Measurements from ENCODE around the gene FNTB.
A peak's percentile ranks its signal among the peaks of the same experiment; 100 is the strongest.

Gene FNTB

DNA sequence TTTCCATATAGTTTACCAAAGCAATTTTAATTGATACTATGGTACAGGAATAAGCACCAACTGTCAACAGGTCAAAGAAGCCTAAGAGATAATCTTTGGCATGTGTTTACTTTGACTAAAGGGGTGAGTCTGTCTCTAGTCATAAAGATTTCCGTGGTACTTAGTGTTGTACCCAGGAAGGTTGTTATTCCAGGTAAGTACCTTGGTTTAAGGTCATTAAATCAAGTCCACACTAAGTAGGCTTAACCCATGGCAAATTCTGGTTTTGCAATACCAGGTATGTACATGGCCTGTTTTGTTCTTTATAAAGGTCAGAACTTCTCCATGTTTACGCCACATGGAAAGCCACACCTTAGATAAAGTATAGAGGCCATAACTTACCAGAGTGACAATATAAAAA is 105.7 kb downstream of the FNTB start:
- Mint-ChIP-seq H3K4me3 (no peak overlapping the region), H3K9me3 (no peaks in the 10 kb centered on the region), H3K36me3 (peaks cover 43% of the 10 kb centered on the region), H3K4me1 (peaks cover 75% of the 10 kb centered on the region), H3K27ac (no peak overlapping the region), H3K27me3 (no peaks in the 10 kb centered on the region)

DNA sequence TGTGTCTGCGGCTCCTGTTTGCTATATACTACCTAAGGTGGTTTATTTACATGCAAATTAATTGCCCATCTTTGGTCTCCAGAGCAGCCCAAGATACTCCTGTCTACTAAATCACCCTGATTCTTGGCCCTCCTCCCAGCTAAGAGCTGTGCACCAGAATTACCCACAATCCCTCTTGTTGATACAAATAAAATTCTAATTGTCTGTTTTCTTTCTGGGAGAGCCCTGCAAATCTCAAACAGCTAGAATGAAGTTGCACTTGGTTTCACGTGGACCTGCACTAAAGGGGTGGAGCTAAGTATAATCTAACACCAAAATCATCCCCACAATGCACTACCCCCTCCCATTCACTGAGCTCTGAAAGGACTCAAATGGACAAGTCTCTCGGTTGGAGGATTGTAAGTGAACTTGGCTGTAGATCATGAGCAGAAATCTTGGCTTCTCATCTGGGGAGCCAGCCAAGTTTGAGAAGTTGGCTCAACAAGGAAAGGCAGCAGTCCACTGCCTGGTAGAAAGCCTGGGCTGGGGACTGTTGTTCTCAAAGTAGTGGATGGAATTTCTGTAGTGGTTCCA is 109.0 kb downstream of the FNTB start:
- Mint-ChIP-seq H3K4me3 (peak overlapping the region; percentile 59), H3K4me1 (peaks cover 86% of the 10 kb centered on the region), H3K27me3 (no peaks in the 10 kb centered on the region), H3K27ac (no peak overlapping the region), H3K9me3 (no peaks in the 10 kb centered on the region), H3K36me3 (peaks cover 31% of the 10 kb centered on the region)

DNA sequence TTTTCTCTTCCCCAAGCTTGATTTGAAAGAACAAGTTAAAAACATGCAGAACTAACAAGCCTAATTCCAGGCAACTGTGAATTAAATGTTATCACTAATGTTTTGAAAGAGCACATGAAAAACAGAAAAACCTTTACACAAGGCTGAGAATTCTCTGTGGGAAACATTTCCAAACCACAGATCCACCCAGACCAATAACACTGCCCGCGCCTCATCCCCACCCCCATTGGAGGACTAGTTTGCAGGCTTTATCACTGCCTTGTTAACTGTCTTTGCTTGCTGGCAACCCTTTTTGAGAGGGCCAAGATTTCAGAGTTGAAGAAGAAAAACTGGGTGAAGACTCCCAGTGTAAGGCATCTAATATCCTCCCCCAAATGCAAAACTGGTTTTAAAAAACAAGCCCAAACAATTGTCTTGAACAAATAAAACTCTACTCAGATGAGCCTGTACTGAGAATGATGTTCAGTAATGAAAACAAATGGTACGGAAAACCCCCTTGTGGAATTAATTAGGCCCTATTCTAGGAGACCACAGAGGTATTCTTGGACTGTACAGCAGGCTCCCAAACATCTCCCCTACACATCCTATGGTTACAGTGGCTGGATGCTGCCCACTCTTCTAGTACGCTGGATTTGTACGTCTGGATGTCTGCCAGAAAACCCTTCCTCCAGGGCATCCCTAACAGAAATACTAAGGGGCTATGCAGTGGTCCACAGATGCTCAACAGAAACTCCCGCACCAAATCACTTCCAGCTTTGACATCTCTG is 109.8 kb downstream of the FNTB start:
- H3K27me3 Mint-ChIP-seq, result no peaks in the 10 kb centered on the region

DNA sequence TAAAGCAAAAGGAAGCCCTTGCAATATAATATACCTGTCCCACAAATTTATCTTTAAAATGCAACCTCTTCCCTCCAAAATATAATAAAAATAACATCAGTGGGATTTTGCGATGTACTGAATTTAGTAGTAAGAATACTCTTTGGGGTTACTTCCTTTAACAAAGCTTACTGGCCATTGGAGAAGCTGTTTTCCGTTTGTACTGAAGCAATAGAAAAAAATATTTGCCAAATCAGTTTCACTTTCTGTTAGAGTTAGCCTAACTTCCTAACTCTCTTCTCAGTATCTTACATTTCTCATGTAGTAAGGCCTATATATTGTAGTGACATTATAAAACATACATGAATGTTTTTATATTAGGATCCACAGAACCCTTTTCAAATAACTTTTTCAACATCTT is 111.9 kb downstream of the FNTB start:
- peak overlapping the region; percentile 88 for H3K4me3 Mint-ChIP-seq
- peak overlapping the region; percentile 95 for H3K27ac Mint-ChIP-seq
- H3K27me3 Mint-ChIP-seq, result no peaks in the 10 kb centered on the region
- peaks cover 74% of the 10 kb centered on the region for H3K4me1 Mint-ChIP-seq
- H3K36me3 Mint-ChIP-seq, result peaks cover 26% of the 10 kb centered on the region
- no peaks in the 10 kb centered on the region for H3K9me3 Mint-ChIP-seq

More for the DNA sequence above, 109.8 kb downstream of the FNTB start:
- Mint-ChIP-seq H3K4me3 (peak overlapping the region; percentile 59), H3K27ac (peak overlapping the region; percentile 60), H3K36me3 (peaks cover 27% of the 10 kb centered on the region), H3K9me3 (no peaks in the 10 kb centered on the region), H3K4me1 (peaks cover 85% of the 10 kb centered on the region)

DNA sequence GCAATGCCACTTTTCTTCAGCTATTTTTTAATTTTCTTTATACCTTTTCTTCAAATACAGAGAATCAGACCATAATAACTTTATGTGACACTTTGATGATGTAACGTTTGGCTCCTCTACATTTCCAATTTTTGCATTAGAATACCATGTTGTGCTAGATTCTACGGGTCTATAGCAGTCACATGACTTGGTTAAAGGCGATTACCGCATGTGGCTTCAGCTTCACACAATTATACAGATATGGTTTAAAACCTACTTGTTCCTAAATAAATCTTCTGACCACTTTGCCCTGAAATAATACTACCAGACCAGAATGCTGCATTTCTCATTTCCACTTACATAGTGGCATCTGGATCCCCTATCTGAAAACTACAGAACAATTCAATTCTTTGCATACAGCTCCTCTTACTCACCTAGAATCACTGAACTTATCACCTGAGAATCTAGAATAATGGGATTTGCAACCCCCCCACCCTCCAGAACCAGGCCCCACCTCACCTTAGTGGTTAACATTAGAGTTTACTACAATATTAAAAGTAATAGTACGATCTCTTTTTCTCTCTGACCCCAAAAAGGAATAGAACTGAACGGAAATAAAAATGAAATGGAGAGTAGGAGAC is 114.3 kb downstream of the FNTB start:
- Mint-ChIP-seq H3K4me1 (peaks cover 50% of the 10 kb centered on the region), H3K36me3 (peaks cover 16% of the 10 kb centered on the region), H3K4me3 (peak overlapping the region; percentile 95), H3K27ac (peak overlapping the region; percentile 98), H3K27me3 (no peaks in the 10 kb centered on the region), H3K9me3 (no peaks in the 10 kb centered on the region)

DNA sequence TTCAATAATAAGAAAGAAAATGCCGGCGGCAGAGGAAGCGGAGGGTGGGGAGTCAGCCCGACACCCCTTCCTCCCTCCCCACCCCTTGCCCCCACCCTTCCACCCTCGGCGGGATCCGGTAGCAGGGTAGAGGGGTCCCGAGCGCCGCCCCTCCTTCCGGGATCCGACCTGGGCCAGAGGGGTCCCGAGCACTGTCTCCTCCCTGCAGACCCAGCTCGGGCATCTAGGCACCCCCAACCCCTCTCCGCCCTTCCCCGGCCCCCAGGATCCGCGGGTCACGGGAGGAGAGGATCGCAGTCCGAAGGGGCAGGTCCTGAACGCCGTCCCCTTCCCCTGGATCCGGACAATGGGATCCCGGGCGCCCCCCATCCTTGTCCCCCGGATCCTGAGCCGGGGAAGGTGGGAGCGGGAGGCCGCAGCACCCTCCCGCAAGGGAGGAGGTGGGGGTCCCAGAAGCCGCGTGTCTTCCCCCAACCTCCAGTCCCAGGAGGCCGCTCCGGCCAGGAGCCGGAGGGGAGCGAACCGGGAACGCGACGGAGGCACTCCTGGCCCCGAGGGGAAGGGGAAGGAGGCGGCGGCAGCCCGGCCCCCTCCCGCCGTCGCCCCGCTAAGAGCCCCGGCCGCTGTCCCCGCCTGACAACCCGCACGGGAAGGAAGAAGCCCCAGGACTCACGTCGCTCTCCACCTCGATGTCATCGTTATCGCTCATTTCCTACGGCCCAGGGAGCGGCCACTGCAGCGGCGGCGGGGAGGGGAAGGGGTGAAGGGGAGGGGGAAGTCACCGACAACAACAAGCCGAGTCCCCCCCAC is 115.1 kb downstream of the FNTB start:
- peaks cover 42% of the 10 kb centered on the region for H3K4me1 Mint-ChIP-seq
- peak overlapping the region; percentile 95 for H3K4me3 Mint-ChIP-seq
- peak overlapping the region; percentile 93 for H3K27ac Mint-ChIP-seq
- H3K27me3 Mint-ChIP-seq, result no peaks in the 10 kb centered on the region
- no peaks in the 10 kb centered on the region for H3K9me3 Mint-ChIP-seq
- H3K36me3 Mint-ChIP-seq, result peaks cover 13% of the 10 kb centered on the region

DNA sequence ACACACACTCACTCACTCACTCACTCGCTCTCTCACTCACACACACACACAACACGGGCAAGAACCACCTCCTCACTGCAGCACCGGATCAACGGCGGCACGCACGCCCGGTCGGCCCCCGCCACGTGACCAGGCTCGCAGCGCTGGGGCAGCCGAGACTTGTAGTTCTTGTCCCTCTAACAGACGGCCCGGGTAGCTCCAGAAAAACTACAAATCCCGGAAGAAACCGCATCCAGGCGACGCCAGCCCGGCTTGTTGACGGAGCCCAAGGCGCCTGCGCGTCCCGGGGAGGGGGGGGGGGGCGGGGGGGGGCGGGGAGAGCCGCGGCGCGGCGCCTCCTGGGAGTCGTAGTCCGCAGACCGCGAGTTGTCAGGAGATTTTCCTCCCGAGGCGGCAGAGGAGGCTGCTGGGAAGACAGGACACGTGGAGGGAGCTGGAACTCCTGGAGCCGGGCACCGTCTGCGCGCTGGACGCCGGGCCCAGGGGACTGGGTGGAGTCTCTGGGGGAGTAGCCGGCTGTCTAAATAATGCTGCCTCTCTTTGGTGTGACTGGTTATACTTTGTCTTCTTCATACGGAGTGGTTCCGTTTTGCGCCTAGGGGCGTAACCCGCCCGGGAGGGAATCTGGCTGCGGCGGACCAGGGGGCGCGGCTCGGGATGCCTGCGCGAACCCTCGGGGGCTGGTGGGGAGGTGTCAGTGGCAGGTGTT is 115.9 kb downstream of the FNTB start, which contains the start of gene MAX:
Gene MAX, minus strand, starts transcription at position 77 of the 709 bp plus-strand sequence. CDS start 178 bp downstream, outside the sequence.
- H3K36me3 Mint-ChIP-seq, result peaks cover 9% of the 10 kb centered on the region
- no peaks in the 10 kb centered on the region for H3K27me3 Mint-ChIP-seq

DNA sequence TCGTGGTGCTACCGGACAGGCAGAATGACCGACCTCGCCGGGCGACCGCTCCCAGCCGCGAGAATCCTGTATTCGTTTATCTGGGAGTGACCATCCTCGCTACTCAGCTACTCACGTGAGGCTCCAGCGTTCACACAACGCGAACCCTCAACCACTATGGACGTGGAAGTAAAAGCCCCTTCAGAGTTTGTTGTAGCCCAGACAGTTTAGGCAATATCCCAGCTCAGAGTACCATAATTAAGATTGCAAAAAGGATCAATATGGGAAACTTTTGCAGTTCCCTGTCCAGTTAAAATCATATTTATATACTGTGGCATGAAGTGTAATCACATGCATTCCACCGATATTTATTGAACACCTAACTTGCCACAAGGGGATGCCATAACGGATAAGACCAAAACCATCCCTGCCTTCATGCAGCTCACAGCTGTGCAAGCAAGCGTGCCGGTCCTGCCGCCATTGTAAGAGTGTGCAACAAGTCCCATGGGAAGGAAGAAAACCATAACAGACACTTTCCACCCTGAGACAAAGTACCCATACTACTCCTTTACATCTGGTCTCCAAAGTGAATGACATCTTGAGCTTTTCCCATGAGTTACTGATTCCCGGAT is 116.6 kb downstream of the FNTB start:
- Mint-ChIP-seq H3K36me3 (peaks cover 9% of the 10 kb centered on the region), H3K4me1 (peaks cover 28% of the 10 kb centered on the region), H3K27ac (no peak overlapping the region), H3K27me3 (no peaks in the 10 kb centered on the region), H3K9me3 (no peaks in the 10 kb centered on the region), H3K4me3 (peak overlapping the region; percentile 88)

More for the DNA sequence above, 115.9 kb downstream of the FNTB start, which contains the start of gene MAX:
- Mint-ChIP-seq H3K9me3 (no peaks in the 10 kb centered on the region), H3K4me3 (peak within 1 kb of the TSS; percentile 95), H3K27ac (peak within 1 kb of the TSS; percentile 98), H3K4me1 (peaks cover 34% of the 10 kb centered on the region)

DNA sequence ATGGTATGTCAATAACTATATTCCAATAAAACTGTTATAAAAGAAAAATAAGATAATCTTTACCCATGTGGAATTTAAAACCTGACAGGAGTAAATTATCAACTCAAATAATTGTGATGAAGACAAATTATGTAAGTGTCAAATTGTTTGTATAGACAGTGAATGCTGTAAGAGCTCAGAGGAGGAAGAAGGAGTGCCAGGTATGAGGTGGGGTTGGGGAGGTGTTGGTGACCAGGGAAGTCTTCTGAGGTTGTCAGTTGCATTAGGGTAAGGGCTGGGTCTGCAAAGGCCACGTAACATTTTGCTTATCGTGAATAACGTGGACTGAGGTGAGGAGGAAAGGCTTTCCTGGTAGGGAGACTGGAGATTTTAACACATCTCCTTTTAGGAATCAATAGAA is 118.1 kb downstream of the FNTB start:
- peaks cover 8% of the 10 kb centered on the region for H3K36me3 Mint-ChIP-seq
- no peaks in the 10 kb centered on the region for H3K9me3 Mint-ChIP-seq
- H3K4me3 Mint-ChIP-seq, result no peak overlapping the region
- H3K27me3 Mint-ChIP-seq, result no peaks in the 10 kb centered on the region
- H3K4me1 Mint-ChIP-seq, result peaks cover 14% of the 10 kb centered on the region
- no peak overlapping the region for H3K27ac Mint-ChIP-seq

DNA sequence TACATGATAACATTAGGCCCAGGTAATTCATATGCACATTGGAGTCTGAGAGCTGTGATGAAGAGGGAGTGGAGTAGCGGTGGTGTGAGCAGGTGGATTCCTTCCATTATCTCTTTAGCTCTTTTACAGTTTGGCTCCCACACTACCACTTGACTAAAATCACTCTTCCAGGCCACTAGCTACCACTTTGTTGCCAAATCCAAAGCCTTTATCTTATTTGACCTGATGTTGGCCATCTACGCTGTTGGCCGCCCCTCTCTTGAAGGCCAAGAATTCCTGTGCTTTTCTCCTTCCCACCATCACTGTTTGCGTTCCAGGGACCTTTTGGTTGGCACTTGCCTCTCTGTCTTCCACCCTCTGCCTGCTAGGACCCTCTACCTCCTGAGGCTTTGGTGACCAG is 119.6 kb downstream of the FNTB start:
- Mint-ChIP-seq H3K36me3 (peaks cover 3% of the 10 kb centered on the region), H3K9me3 (no peaks in the 10 kb centered on the region), H3K4me1 (peaks cover under 1% of the 10 kb centered on the region), H3K4me3 (no peak overlapping the region), H3K27ac (no peak overlapping the region), H3K27me3 (no peaks in the 10 kb centered on the region)

DNA sequence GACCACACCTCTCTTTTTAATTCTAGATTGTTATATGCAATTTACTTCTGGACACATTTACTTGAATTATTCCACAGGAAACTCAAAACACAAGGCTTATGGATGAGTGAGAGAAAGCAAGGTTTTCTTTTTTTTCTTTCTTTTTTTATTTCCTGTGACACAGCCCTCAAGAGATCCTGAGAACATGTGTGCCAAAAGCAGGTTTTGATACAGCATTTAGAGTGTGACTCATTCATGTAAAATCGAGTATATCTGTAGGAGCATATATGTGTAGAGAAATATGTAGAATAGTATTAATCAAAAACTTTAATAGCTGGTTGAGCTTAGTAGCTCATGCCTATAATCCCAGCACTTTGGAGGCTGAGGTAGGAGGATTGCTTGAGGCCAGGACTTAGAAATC is 120.0 kb downstream of the FNTB start:
- Mint-ChIP-seq H3K4me3 (no peak overlapping the region), H3K36me3 (peaks cover 2% of the 10 kb centered on the region), H3K9me3 (no peaks in the 10 kb centered on the region), H3K27me3 (no peaks in the 10 kb centered on the region), H3K27ac (no peak overlapping the region), H3K4me1 (no peaks in the 10 kb centered on the region)

DNA sequence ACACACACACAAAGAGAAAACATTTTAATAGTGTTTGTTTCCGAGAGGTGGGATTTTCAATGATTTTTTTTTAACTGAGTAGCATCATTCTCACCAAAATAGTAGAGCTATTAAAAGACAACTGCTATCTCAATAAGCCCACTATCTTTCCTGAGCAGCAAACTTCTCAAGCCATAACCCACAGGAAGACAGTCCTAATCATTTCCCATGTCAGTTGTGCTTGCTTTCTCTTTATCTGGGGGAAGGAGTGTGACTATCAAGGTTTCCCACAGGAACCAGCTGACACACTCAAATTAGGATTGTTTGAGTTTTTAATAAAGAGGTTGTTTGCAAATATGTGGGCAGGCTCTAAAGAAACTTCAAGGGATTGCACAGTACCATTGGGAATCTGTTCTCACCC is 120.5 kb downstream of the FNTB start:
- Mint-ChIP-seq H3K27ac (no peak overlapping the region), H3K4me3 (no peak overlapping the region), H3K36me3 (peaks cover 2% of the 10 kb centered on the region), H3K9me3 (no peaks in the 10 kb centered on the region), H3K27me3 (no peaks in the 10 kb centered on the region), H3K4me1 (no peaks in the 10 kb centered on the region)

DNA sequence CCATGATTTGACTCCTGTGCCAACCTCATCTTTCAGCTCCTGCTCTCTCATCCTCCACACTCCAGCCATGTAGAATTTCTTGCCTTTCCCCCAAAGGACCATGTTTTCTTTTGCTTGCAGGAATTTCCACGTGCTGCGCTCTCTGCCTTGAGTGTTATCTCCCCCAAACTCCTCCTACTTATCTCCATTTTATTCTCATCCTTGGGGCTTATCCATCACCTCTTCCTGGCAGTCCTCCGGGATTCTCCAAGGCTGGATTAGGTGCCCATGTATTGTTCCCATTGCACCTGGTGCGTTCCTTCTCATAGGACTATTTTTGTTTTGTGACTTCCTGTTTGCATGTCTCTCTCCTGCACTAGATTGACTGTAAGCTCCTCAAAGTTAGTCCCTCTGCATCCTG is 122.7 kb downstream of the FNTB start:
- Mint-ChIP-seq H3K4me1 (no peaks in the 10 kb centered on the region), H3K36me3 (no peaks in the 10 kb centered on the region), H3K4me3 (no peak overlapping the region), H3K27me3 (no peaks in the 10 kb centered on the region), H3K9me3 (no peaks in the 10 kb centered on the region), H3K27ac (no peak overlapping the region)

DNA sequence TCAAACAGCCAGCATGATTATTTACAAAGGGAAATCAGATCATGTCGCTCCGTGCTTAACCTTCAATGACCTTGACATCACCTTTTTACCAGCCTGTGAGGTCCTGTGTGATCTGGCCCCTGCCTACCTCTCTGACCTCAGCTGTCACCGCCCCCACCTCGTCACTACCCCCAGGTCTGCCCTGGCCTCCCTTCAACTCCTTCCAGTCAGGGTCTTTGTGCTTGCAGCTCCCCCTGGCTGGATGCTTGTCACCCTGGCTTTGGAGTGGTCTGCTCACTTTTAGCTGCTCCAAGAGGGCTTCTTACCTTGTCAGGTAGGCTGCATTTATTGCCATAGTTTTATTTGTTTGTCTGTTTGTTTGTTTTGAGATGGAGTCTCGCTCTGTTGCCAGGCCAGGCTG is 123.8 kb downstream of the FNTB start:
- H3K36me3 Mint-ChIP-seq, result no peaks in the 10 kb centered on the region
- no peaks in the 10 kb centered on the region for H3K4me1 Mint-ChIP-seq
- no peak overlapping the region for H3K27ac Mint-ChIP-seq
- H3K4me3 Mint-ChIP-seq, result no peak overlapping the region
- no peaks in the 10 kb centered on the region for H3K9me3 Mint-ChIP-seq
- no peaks in the 10 kb centered on the region for H3K27me3 Mint-ChIP-seq
